Sigmoid colon (tissue), 7 donors: Measurements from ENCODE around the gene CTIF. TPM values are rescaled to one million over a fixed set of nuclear protein-coding genes. Genes with fewer than 3 reads are reported as not detected.

Experiments used
- DNase-seq: peaks from one replicate; pipeline ENCODE4 v3.0.0-alpha.2; 2019
- H3K27ac ChIP-seq, 4 donors: fragments of 200-600 bp; sonication (generic); one replicate each; pipeline ENCODE4 v1.5.1; 2016 to 2019; ENCODE audit warnings: mild to moderate bottlenecking in 1 of 4
- H3K27me3 ChIP-seq, 3 donors: fragments of 200-600 bp; sonication (generic); one replicate each; pipeline ENCODE4 v1.5.1; 2019; ENCODE audit warnings: mild to moderate bottlenecking in 1 of 3
- H3K36me3 ChIP-seq, 4 donors: fragments of 200-600 bp; sonication (generic); one replicate each; pipeline ENCODE4 v1.5.1; 2016 to 2019
- H3K4me1 ChIP-seq, 4 donors: fragments of 200-600 bp; sonication (generic); one replicate each; pipeline ENCODE4 v1.5.1; 2017 to 2019
- H3K4me3 ChIP-seq, 4 donors: fragments of 200-600 bp; sonication (generic); one replicate each; pipeline ENCODE4 v1.5.1; 2017 to 2019; ENCODE audit warnings: mild to moderate bottlenecking in 2 of 4, moderate library complexity in 1 of 4
- H3K9me3 ChIP-seq, 4 donors: fragments of 200-600 bp in 3 of 4; sonication (generic) in 3 of 4; one replicate each; pipeline versions ENCODE4 v1.5.1 to v1.6.1; 2013 to 2019
- EP300 ChIP-seq, 4 donors: sonication (generic); formaldehyde crosslinking; IDR thresholded peaks; one replicate each; pipeline ENCODE4 v1.6.1; 2017; ENCODE audit warnings: antibody characterized with exemption in 4 of 4
- POLR2A ChIP-seq, 2 donors: fragments of 450-650 bp; IDR thresholded peaks; one replicate each; pipeline ENCODE4 v1.6.1; 2016; ENCODE audit warnings: antibody characterized with exemption in 2 of 2, mild to moderate bottlenecking in 2 of 2, moderate library complexity in 2 of 2
- POLR2AphosphoS5 ChIP-seq, 4 donors: sonication (generic); formaldehyde crosslinking; IDR thresholded peaks; one replicate each; pipeline ENCODE4 v1.6.1; 2017; ENCODE audit warnings: antibody characterized with exemption in 4 of 4
- WGBS, 2 donors: extraction: QIAGEN DNeasy Blood & Tissue Kit; methylation state at CpG; one replicate each; pipeline ENCODE4 v1.1.7; 2013; 5-methylcytosine and 5-hydroxymethylcytosine counted together
- intact Hi-C: fragments of 100-400 bp; cut with DNase I; formaldehyde crosslinking; loops from one replicate; pipeline ENCODE4 v1.15.1; 2023
- polyA plus RNA-seq, 3 donors: library from polyadenylated mRNA; stranded (reverse); fragments of 200-250 nt; gene quantifications; one replicate each; pipeline ENCODE4 v1.2.3, GENCODE V29; 2013
- total RNA-seq, 4 donors: library from RNA; depleted of rRNA; stranded (reverse); fragments of >200 nt; gene quantifications; one replicate each; pipeline ENCODE4 v1.1.0, GENCODE V29; 2016
- TF ChIP-seq, protein P1 (sequence below), 4 experiments: fragments of 450-650 bp in 3 of 4; fragments of 200-600 bp in 1 of 4; IDR thresholded peaks; one replicate each; pipeline ENCODE4 v1.5.1; 2016 to 2019; ENCODE audit warnings: antibody characterized with exemption in 4 of 4, mild to moderate bottlenecking in 3 of 4, moderate library complexity in 2 of 4
- donor health status: healthy with polysubstance abuse.
- donor health status: Bipolar disorder and iron deficiency.
- donor health status: healthy.

CTIF gene
- total and polyA plus RNA-seq, 7 donors = 3.6 to 65.9 (median 22.5) TPM

DNA sequence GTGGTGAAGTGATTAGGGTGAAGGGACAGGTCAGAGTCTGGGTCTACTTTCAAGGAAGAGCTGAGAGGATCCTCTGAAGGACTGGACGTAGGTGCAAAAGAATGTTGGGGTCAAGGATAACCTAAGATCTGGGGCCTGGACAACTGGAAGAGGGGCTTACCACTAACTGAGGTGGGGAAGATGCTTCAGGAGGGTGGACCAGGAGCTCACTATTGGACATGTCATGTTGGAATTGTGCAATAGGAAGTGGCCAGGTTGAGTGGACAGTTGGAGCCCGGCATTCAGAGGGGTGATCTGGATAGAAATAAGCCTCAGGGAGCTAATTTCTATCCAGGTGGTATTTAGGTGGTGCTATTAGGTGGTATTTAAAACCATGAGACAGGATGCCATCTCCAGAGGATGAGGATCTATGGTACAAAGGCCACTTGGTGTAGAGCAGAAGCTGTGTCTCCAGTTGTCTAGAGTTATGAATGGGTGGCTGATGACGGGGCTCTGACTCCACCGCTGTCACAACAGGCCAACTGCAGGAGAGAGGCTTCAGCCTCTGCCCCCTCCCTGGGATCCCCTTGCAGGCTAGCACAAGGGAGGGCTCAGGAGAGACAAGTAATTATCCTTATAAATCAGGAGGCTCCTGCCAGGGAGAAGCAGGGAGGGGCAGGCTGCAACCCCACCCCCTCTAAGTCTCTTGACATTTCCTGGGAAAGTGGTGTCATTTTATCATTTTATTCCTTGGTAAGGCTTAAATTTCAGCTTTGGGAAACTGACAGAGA lies 254.0 kb downstream of the CTIF start:
- Histone ChIP-seq H3K27ac (no peak overlapping the region), H3K36me3 (peaks cover 0 to 35% (median 2%) of the 10 kb centered on the region in 4 donors), H3K9me3 (no peaks in the 10 kb centered on the region), H3K4me3 (no peak overlapping the region), H3K4me1 (peaks cover 0 to 15% (median 4%) of the 10 kb centered on the region in 4 donors), H3K27me3 (no peaks in the 10 kb centered on the region)
- TF ChIP-seq EP300 (IDR thresholded peaks at IDR 0.05) (no peak), POLR2AphosphoS5 (IDR thresholded peaks at IDR 0.05) (no peak), POLR2A (IDR thresholded peaks at IDR 0.05) (no peak)
- TF ChIP-seq, protein P1, sequence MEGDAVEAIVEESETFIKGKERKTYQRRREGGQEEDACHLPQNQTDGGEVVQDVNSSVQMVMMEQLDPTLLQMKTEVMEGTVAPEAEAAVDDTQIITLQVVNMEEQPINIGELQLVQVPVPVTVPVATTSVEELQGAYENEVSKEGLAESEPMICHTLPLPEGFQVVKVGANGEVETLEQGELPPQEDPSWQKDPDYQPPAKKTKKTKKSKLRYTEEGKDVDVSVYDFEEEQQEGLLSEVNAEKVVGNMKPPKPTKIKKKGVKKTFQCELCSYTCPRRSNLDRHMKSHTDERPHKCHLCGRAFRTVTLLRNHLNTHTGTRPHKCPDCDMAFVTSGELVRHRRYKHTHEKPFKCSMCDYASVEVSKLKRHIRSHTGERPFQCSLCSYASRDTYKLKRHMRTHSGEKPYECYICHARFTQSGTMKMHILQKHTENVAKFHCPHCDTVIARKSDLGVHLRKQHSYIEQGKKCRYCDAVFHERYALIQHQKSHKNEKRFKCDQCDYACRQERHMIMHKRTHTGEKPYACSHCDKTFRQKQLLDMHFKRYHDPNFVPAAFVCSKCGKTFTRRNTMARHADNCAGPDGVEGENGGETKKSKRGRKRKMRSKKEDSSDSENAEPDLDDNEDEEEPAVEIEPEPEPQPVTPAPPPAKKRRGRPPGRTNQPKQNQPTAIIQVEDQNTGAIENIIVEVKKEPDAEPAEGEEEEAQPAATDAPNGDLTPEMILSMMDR (IDR thresholded peaks at IDR 0.05) = no peak
- intact Hi-C loops = no loop called here
- WGBS, 2 donors = 95% methylated on average over 4 of the region's 4 CpGs
- peak; percentile 26 for DNase-seq

DNA sequence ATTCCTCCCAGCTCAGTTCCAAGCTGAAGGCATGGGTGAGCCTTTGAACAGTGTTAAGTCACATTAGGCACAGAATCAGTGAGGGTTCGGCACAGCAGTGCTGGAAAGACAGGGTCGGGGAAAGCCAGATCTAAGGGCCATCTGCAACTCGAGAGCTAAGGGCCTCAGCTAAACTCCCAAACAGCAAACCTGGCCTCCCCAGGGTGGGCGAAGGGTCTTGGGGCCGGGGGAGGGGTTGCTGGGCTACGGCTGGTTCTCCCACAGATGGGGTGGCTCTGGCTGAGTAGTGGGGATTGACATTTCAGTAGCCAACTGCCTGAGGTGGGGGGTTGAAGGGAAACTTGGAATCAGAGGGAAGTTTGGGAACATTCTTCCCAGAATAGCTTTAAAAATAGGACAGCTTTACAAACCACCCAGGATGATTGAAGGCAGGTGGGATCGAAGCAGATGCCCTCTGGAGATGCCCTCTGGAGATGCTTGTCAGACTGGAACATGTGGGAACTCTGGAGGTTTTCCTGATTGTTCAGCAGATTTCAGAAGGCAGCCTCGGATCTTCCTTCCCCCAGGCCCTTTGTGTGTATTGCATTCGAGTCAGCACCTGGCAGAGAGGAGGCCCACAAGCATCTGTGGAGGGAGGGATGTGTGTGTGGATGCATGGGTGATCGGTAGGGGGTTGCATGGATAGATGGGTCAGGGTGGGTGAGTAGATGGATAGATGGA lies 255.6 kb downstream of the CTIF start:
- Histone ChIP-seq H3K4me3 (no peak overlapping the region), H3K27ac (no peak overlapping the region), H3K36me3 (peaks cover 0 to 28% (median 2%) of the 10 kb centered on the region in 4 donors), H3K4me1 (peaks cover 0 to 17% (median 6%) of the 10 kb centered on the region in 4 donors), H3K9me3 (no peaks in the 10 kb centered on the region), H3K27me3 (no peaks in the 10 kb centered on the region)
- TF ChIP-seq EP300 (IDR thresholded peaks at IDR 0.05) (no peak), POLR2AphosphoS5 (IDR thresholded peaks at IDR 0.05) (no peak), POLR2A (IDR thresholded peaks at IDR 0.05) (no peak)
- TF ChIP-seq, protein P1 (IDR thresholded peaks at IDR 0.05) = no peak
- 93 to 95% methylated on average over 10 of the region's 10 CpGs for WGBS, 2 donors
- intact Hi-C loops = no loop called here
- peak; percentile 38 for DNase-seq

DNA sequence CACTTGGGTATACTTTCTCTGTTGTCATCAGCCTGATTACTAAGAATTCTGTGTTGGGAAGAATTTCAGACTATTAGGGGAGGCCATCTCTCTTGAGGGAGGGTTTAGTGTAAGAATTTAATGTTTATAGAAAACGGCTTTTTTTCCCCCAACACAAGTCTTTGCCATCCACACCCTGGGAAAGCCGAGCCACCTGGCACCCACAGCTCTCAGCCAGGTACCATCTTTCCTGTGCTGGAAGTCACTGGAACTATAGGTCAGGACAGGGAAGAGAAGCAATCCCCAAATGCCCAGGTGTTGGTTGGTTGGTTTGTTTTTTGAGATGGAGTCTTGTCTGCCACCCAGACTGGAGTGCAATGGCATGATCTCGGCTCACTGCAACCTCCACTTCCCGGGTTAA lies 256.9 kb downstream of the CTIF start:
- H3K4me3 ChIP-seq = no peak overlapping the region
- H3K27me3 ChIP-seq = no peaks in the 10 kb centered on the region
- H3K4me1 ChIP-seq = peaks cover 0 to 17% (median 6%) of the 10 kb centered on the region in 4 donors
- intact Hi-C loops = no loop called here
- WGBS, 2 donors = 94% methylated on average over 4 of the region's 4 CpGs
- no peak for DNase-seq
- TF ChIP-seq, protein P1 (IDR thresholded peaks at IDR 0.05) = no peak
- TF ChIP-seq POLR2AphosphoS5 (IDR thresholded peaks at IDR 0.05) (no peak), POLR2A (IDR thresholded peaks at IDR 0.05) (no peak), EP300 (IDR thresholded peaks at IDR 0.05) (no peak)
- no peaks in the 10 kb centered on the region for H3K9me3 ChIP-seq
- peaks cover 0 to 26% (median 3%) of the 10 kb centered on the region in 4 donors for H3K36me3 ChIP-seq
- H3K27ac ChIP-seq = no peak overlapping the region

DNA sequence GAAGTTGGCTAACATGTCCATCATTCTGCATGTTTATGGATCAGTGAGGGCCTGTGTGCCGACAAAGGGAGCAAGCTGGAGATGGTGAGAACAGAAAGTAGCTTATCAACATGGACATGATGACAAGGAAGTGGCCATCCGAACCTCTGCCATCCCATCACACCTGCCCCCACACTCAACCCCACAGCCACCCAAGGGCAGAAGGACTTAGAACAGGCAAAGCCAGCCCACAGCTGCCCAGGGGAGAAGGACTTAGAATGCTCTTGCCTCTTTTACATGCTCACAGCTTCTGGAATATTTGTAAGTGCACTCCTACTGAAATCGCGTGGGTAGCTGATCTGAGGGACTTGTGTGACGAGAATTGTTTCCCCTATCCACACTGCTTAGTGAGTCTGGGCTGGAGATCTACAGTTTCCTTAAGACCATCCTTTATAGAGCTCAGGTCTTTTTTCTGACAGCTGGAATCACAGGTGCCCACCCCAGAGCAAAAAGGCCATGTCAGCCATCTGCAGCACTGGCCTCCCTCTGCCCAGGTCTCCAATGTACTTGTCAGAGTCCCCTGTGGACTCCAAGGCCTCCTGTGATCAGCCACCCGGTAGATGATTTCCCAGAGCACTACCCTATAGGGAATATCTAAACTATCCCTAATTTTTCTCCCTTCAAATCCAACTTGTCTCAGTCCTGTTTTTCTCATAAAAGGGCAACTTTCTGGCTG lies 257.8 kb downstream of the CTIF start:
- H3K9me3 ChIP-seq = no peaks in the 10 kb centered on the region
- TF ChIP-seq, protein P1 (IDR thresholded peaks at IDR 0.05) = no peak
- no peak for TF ChIP-seq EP300 (IDR thresholded peaks at IDR 0.05)
- TF ChIP-seq POLR2A (IDR thresholded peaks at IDR 0.05) = no peak
- no peak for TF ChIP-seq POLR2AphosphoS5 (IDR thresholded peaks at IDR 0.05)
- no peak overlapping the region for H3K27ac ChIP-seq
- peak; percentile 25 for DNase-seq
- 97% methylated on average over 6 of the region's 6 CpGs for WGBS, 2 donors
- peaks cover 0 to 14% (median 6%) of the 10 kb centered on the region in 4 donors for H3K4me1 ChIP-seq
- peaks cover 0 to 23% (median 3%) of the 10 kb centered on the region in 4 donors for H3K36me3 ChIP-seq
- intact Hi-C loops = no loop called here
- H3K27me3 ChIP-seq = no peaks in the 10 kb centered on the region
- no peak overlapping the region for H3K4me3 ChIP-seq
